ENCODE measurements around the gene DSTYK.

The DSTYK gene

GRCh38 chr1:205109711-205110110 is 101.8 kb downstream of the DSTYK start:
- WGBS, 2 experiments = 93 to 96% methylated on average over 5 of the region's 5 CpGs
- Histone ChIP-seq H3K36me3 (ENCODE audit: control insufficient read depth, insufficient read depth, low read length) (peaks cover 29% of the 10 kb centered on the region), H3K4me1 (ENCODE audit: control insufficient read depth, insufficient read depth, low read length) (no peaks in the 10 kb centered on the region), H3K27me3 (ENCODE audit: control insufficient read depth, insufficient read depth, low read length, poor library complexity, severe bottlenecking) (no peaks in the 10 kb centered on the region), H3K9me3 (ENCODE audit: control insufficient read depth, low read length) (no peaks in the 10 kb centered on the region), H3K4me3 (ENCODE audit: insufficient read depth, low read depth, low read length) (no peak overlapping the region), H3K27ac (ENCODE audit: insufficient read depth, low read depth, low read length, poor library complexity, severe bottlenecking) (no peak overlapping the region)

GRCh38 chr1:205109269-205109668 is 102.2 kb downstream of the DSTYK start:
- Histone ChIP-seq H3K9me3 (ENCODE audit: control insufficient read depth, low read length) (no peaks in the 10 kb centered on the region), H3K4me1 (ENCODE audit: control insufficient read depth, insufficient read depth, low read length) (no peaks in the 10 kb centered on the region), H3K4me3 (ENCODE audit: insufficient read depth, low read depth, low read length) (no peak overlapping the region), H3K27ac (ENCODE audit: insufficient read depth, low read depth, low read length, poor library complexity, severe bottlenecking) (no peak overlapping the region), H3K27me3 (ENCODE audit: control insufficient read depth, insufficient read depth, low read length, poor library complexity, severe bottlenecking) (no peaks in the 10 kb centered on the region), H3K36me3 (ENCODE audit: control insufficient read depth, insufficient read depth, low read length) (peaks cover 28% of the 10 kb centered on the region)
- 86 to 90% methylated on average over 1 of the region's 1 CpG for WGBS, 2 experiments

GRCh38 chr1:205108464-205108863 is 103.0 kb downstream of the DSTYK start:
- Histone ChIP-seq H3K4me1 (ENCODE audit: control insufficient read depth, insufficient read depth, low read length) (no peaks in the 10 kb centered on the region), H3K9me3 (ENCODE audit: control insufficient read depth, low read length) (no peaks in the 10 kb centered on the region), H3K27ac (ENCODE audit: insufficient read depth, low read depth, low read length, poor library complexity, severe bottlenecking) (no peak overlapping the region), H3K27me3 (ENCODE audit: control insufficient read depth, insufficient read depth, low read length, poor library complexity, severe bottlenecking) (no peaks in the 10 kb centered on the region), H3K4me3 (ENCODE audit: insufficient read depth, low read depth, low read length) (no peak overlapping the region), H3K36me3 (ENCODE audit: control insufficient read depth, insufficient read depth, low read length) (peaks cover 30% of the 10 kb centered on the region)
- whole genome bisulfite sequencing, 2 experiments = 96 to 98% methylated on average over 4 of the region's 4 CpGs

- Histone ChIP-seq H3K27me3 (ENCODE audit: control insufficient read depth, insufficient read depth, low read length, poor library complexity, severe bottlenecking) (no peaks in the 10 kb centered on the region), H3K36me3 (ENCODE audit: control insufficient read depth, insufficient read depth, low read length) (peaks cover 27% of the 10 kb centered on the region), H3K4me1 (ENCODE audit: control insufficient read depth, insufficient read depth, low read length) (no peaks in the 10 kb centered on the region), H3K27ac (ENCODE audit: insufficient read depth, low read depth, low read length, poor library complexity, severe bottlenecking) (no peak overlapping the region), H3K9me3 (ENCODE audit: control insufficient read depth, low read length) (no peaks in the 10 kb centered on the region), H3K4me3 (ENCODE audit: insufficient read depth, low read depth, low read length) (no peak overlapping the region)
- 93 to 95% methylated on average over 4 of the region's 4 CpGs for WGBS, 2 experiments
Observed at GRCh38 chr1:205107327-205107726, 104.2 kb downstream of the DSTYK start.

- peaks cover 61% of the 10 kb centered on the region for H3K36me3 ChIP-seq (ENCODE audit: control insufficient read depth, insufficient read depth, low read length)
- H3K9me3 ChIP-seq (ENCODE audit: control insufficient read depth, low read length) = no peaks in the 10 kb centered on the region
- H3K27me3 ChIP-seq (ENCODE audit: control insufficient read depth, insufficient read depth, low read length, poor library complexity, severe bottlenecking) = no peaks in the 10 kb centered on the region
- no peak overlapping the region for H3K4me3 ChIP-seq (ENCODE audit: insufficient read depth, low read depth, low read length)
- H3K27ac ChIP-seq (ENCODE audit: insufficient read depth, low read depth, low read length, poor library complexity, severe bottlenecking) = no peak overlapping the region
- no peaks in the 10 kb centered on the region for H3K4me1 ChIP-seq (ENCODE audit: control insufficient read depth, insufficient read depth, low read length)
- WGBS, 2 experiments = 94 to 95% methylated on average over 3 of the region's 3 CpGs
Observed at GRCh38 chr1:205102404-205102803, 109.1 kb downstream of the DSTYK start.

- Histone ChIP-seq H3K4me3 (ENCODE audit: insufficient read depth, low read depth, low read length) (no peak overlapping the region), H3K27ac (ENCODE audit: insufficient read depth, low read depth, low read length, poor library complexity, severe bottlenecking) (no peak overlapping the region), H3K9me3 (ENCODE audit: control insufficient read depth, low read length) (no peaks in the 10 kb centered on the region), H3K27me3 (ENCODE audit: control insufficient read depth, insufficient read depth, low read length, poor library complexity, severe bottlenecking) (no peaks in the 10 kb centered on the region), H3K4me1 (ENCODE audit: control insufficient read depth, insufficient read depth, low read length) (no peaks in the 10 kb centered on the region), H3K36me3 (ENCODE audit: control insufficient read depth, insufficient read depth, low read length) (peaks cover 68% of the 10 kb centered on the region)
Observed at GRCh38 chr1:205098242-205098641, 113.3 kb downstream of the DSTYK start.

- Histone ChIP-seq H3K4me1 (ENCODE audit: control insufficient read depth, insufficient read depth, low read length) (no peaks in the 10 kb centered on the region), H3K36me3 (ENCODE audit: control insufficient read depth, insufficient read depth, low read length) (peaks cover 62% of the 10 kb centered on the region)
Observed at GRCh38 chr1:205095422-205095821, 116.1 kb downstream of the DSTYK start.

More at GRCh38 chr1:205095422-205095821, 116.1 kb downstream of the DSTYK start:
- Histone ChIP-seq H3K9me3 (ENCODE audit: control insufficient read depth, low read length) (no peaks in the 10 kb centered on the region), H3K27ac (ENCODE audit: insufficient read depth, low read depth, low read length, poor library complexity, severe bottlenecking) (no peak overlapping the region), H3K4me3 (ENCODE audit: insufficient read depth, low read depth, low read length) (no peak overlapping the region), H3K27me3 (ENCODE audit: control insufficient read depth, insufficient read depth, low read length, poor library complexity, severe bottlenecking) (no peaks in the 10 kb centered on the region)
